Stomach (tissue), 9 donors: ENCODE data around the gene GNB4. TPM values are rescaled to one million over a fixed set of nuclear protein-coding genes. Genes with fewer than 3 reads are reported as not detected.

ENCODE experiments used
- DNase-seq, 2 donors: peaks; one replicate each; pipeline versions ENCODE4 v3.0.0 to v3.0.0-alpha.2; 2013 to 2019
- H3K27ac ChIP-seq, 5 donors: fragments of 200-600 bp in 4 of 5; sonication (generic) in 4 of 5; one replicate each; pipeline ENCODE4 v1.5.1; 2013 to 2019; ENCODE audit warnings: mild to moderate bottlenecking in 1 of 5, moderate library complexity in 1 of 5
- H3K27me3 ChIP-seq, 3 donors: fragments of 200-600 bp; sonication (generic); one replicate each; pipeline ENCODE4 v1.5.1; 2017 to 2019; ENCODE audit warnings: mixed run types in 1 of 3
- H3K36me3 ChIP-seq, 4 donors: fragments of 200-600 bp; sonication (generic); 1 replicate in 3 of 4; 2 replicates in 1 of 4; pipeline ENCODE4 v1.5.1; 2016 to 2019
- H3K4me1 ChIP-seq, 4 donors: fragments of 200-600 bp; sonication (generic); one replicate each; pipeline ENCODE4 v1.5.1; 2016 to 2019
- H3K4me3 ChIP-seq, 4 donors: fragments of 200-600 bp; sonication (generic) in 3 of 4; one replicate each; pipeline ENCODE4 v1.5.1; 2016 to 2019; ENCODE audit warnings: mild to moderate bottlenecking in 1 of 4
- H3K9me3 ChIP-seq, 4 donors: fragments of 200-600 bp; sonication (generic); one replicate each; pipeline ENCODE4 v1.5.1; 2016 to 2019
- CTCF ChIP-seq, 7 experiments: fragments of 450-650 bp in 4 of 7; fragments of 200-600 bp in 3 of 7; sonication (generic) in 3 of 7; IDR thresholded peaks; one replicate each; pipeline ENCODE4 v1.5.1; 2016 to 2019; ENCODE audit warnings: antibody characterized with exemption in 7 of 7, control low read depth in 2 of 7, mild to moderate bottlenecking in 1 of 7
- EP300 ChIP-seq: sonication (generic); formaldehyde crosslinking; IDR thresholded peaks from one replicate; pipeline ENCODE4 v1.6.1; 2017; ENCODE audit warnings: antibody characterized with exemption
- POLR2A ChIP-seq, 4 donors: fragments of 450-650 bp; IDR thresholded peaks; one replicate each; pipeline ENCODE4 v1.6.1; 2016; ENCODE audit warnings: antibody characterized with exemption in 4 of 4, control low read depth in 2 of 4, mild to moderate bottlenecking in 1 of 4, moderate library complexity in 1 of 4
- POLR2AphosphoS5 ChIP-seq, 3 donors: sonication (generic); formaldehyde crosslinking; IDR thresholded peaks; one replicate each; pipeline ENCODE4 v1.6.1; 2016; ENCODE audit warnings: antibody characterized with exemption in 3 of 3
- WGBS, 5 donors: extraction: QIAGEN DNeasy Blood & Tissue Kit in 3 of 5; methylation state at CpG; one replicate each; pipeline versions ENCODE4 v1.1.5 to v1.1.7; 2013 to 2018; 5-methylcytosine and 5-hydroxymethylcytosine counted together
- intact Hi-C: fragments of 100-400 bp; cut with DNase I; formaldehyde crosslinking; loops from one replicate; pipeline ENCODE4 v1.15.1; 2023; ENCODE audit warnings: low total_unique reads
- polyA plus RNA-seq, 3 donors: library from polyadenylated mRNA; stranded (reverse); fragments of 200-250 nt; gene quantifications; one replicate each; pipeline ENCODE4 v1.2.3, GENCODE V29; 2013
- total RNA-seq, 5 donors: library from RNA; depleted of rRNA; stranded (reverse); fragments of >200 nt; gene quantifications; one replicate each; pipeline versions ENCODE4 v1.1.0 to v1.2.3, GENCODE V29; 2014 to 2016
- donor health status: healthy with polysubstance abuse.
- donor health status: Bipolar disorder and iron deficiency.
- donor health status: healthy.

GNB4 gene
- total and polyA plus RNA-seq, 8 donors: 3.8 to 81.3 (median 25.4) TPM

- Histone ChIP-seq H3K36me3 (no peaks in the 10 kb centered on the region), H3K27me3 (no peaks in the 10 kb centered on the region), H3K9me3 (no peaks in the 10 kb centered on the region), H3K27ac (peak overlapping the region in 2 of 5 donors; percentile 3 to 11), H3K4me1 (peaks cover 5 to 78% (median 38%) of the 10 kb centered on the region in 4 donors), H3K4me3 (no peak overlapping the region)
- TF ChIP-seq EP300: no peak
- no peak for TF ChIP-seq POLR2A (IDR thresholded peaks at IDR 0.05)
- TF ChIP-seq CTCF (IDR thresholded peaks at IDR 0.05): no peak
- TF ChIP-seq POLR2AphosphoS5 (IDR thresholded peaks at IDR 0.05): no peak
- 67 to 80% (median 76%) methylated on average over 1 of the region's 1 CpG for WGBS, 5 donors
- intact Hi-C loops: no loop called here
- DNase-seq: no peak
Measured at GRCh38 chr3:179432451-179432850, 18.8 kb downstream of the GNB4 start.

- DNase-seq: peak in 1 of 2 donors; percentile 23
- WGBS, 5 donors: 46 to 84% (median 76%) methylated on average over 3 of the region's 3 CpGs
- TF ChIP-seq EP300 (no peak), POLR2AphosphoS5 (IDR thresholded peaks at IDR 0.05) (no peak), CTCF (IDR thresholded peaks at IDR 0.05) (no peak), POLR2A (IDR thresholded peaks at IDR 0.05) (no peak)
Measured at GRCh38 chr3:179432021-179432420, 19.2 kb downstream of the GNB4 start.

GRCh38 chr3:179430277-179430870, 20.9 kb downstream of the GNB4 start:
- no peak for DNase-seq
- H3K4me1 ChIP-seq: peaks cover 5 to 60% (median 28%) of the 10 kb centered on the region in 4 donors
- 81 to 100% (median 91%) methylated on average over 2 of the region's 2 CpGs for WGBS, 5 donors
- H3K4me3 ChIP-seq: no peak overlapping the region
- intact Hi-C loops: no loop called here
- no peaks in the 10 kb centered on the region for H3K27me3 ChIP-seq
- no peak overlapping the region for H3K27ac ChIP-seq
- peaks cover 0 to 6% (median 2%) of the 10 kb centered on the region in 4 donors for H3K36me3 ChIP-seq
- no peak for TF ChIP-seq POLR2A (IDR thresholded peaks at IDR 0.05)
- no peaks in the 10 kb centered on the region for H3K9me3 ChIP-seq

More at GRCh38 chr3:179432021-179432420, 19.2 kb downstream of the GNB4 start:
- intact Hi-C loops: no loop called here
- H3K9me3 ChIP-seq: no peaks in the 10 kb centered on the region
- no peaks in the 10 kb centered on the region for H3K27me3 ChIP-seq
- H3K4me3 ChIP-seq: no peak overlapping the region
- peaks cover 5 to 74% (median 36%) of the 10 kb centered on the region in 4 donors for H3K4me1 ChIP-seq
- peak overlapping the region in 2 of 5 donors; percentile 3 to 11 for H3K27ac ChIP-seq
- H3K36me3 ChIP-seq: no peaks in the 10 kb centered on the region

- H3K4me3 ChIP-seq: no peak overlapping the region
- H3K27ac ChIP-seq: no peak overlapping the region
- peaks cover 5 to 53% (median 28%) of the 10 kb centered on the region in 4 donors for H3K4me1 ChIP-seq
- no peak for DNase-seq
- intact Hi-C loops: loop anchor here (10.0 kb wide), 1 partner anchor 126 kb away; no protein-coding TSS in a partner anchor
- H3K36me3 ChIP-seq: peaks cover 3 to 20% (median 15%) of the 10 kb centered on the region in 4 donors
- 87 to 95% (median 89%) methylated on average over 8 of the region's 8 CpGs for WGBS, 5 donors
- H3K27me3 ChIP-seq: no peaks in the 10 kb centered on the region
- no peaks in the 10 kb centered on the region for H3K9me3 ChIP-seq
- TF ChIP-seq EP300: no peak
- TF ChIP-seq CTCF (IDR thresholded peaks at IDR 0.05): no peak
- TF ChIP-seq POLR2AphosphoS5 (IDR thresholded peaks at IDR 0.05): no peak
- no peak for TF ChIP-seq POLR2A (IDR thresholded peaks at IDR 0.05)
Measured at GRCh38 chr3:179428876-179429548, 22.3 kb downstream of the GNB4 start.
